ENCODE measurements around the gene UNKL.

UNKL gene

GRCh38 chr16:1320658-1321240 lies 93.8 kb downstream of the UNKL start:
- DNase-seq = no peak

- no peak for DNase-seq
Measured at GRCh38 chr16:1320097-1320496, 94.4 kb downstream of the UNKL start.

GRCh38 chr16:1319041-1319440 lies 95.5 kb downstream of the UNKL start:
- no peak for DNase-seq

- DNase-seq = no peak
Measured at GRCh38 chr16:1318268-1318545, 96.3 kb downstream of the UNKL start.

- no peak for DNase-seq
Measured at GRCh38 chr16:1317479-1318267, 96.8 kb downstream of the UNKL start.

- no peak for DNase-seq
Measured at GRCh38 chr16:1316033-1316405, 98.5 kb downstream of the UNKL start.

GRCh38 chr16:1315081-1316032 lies 99.1 kb downstream of the UNKL start:
- no peak for DNase-seq

- DNase-seq = no peak
Measured at GRCh38 chr16:1314399-1315068, 100.0 kb downstream of the UNKL start.

GRCh38 chr16:1313721-1314369 lies 100.7 kb downstream of the UNKL start:
- no peak for DNase-seq

Data from NCI-H1417 treated with DMSO at 0.1 percent for 48 hours (cell line).